ENCODE results near the gene AHSA1. TPM values are rescaled to one million over a fixed set of nuclear protein-coding genes. Genes with fewer than 3 reads are reported as not detected.

Gene AHSA1
- total RNA-seq, 1 donor from 2014 or later = 102 TPM

GRCh38 chr14:77473921-77474320 lies 16.0 kb downstream of the AHSA1 start:
- no peak for DNase-seq (ENCODE audit: low read depth, low spot score)

- DNase-seq (ENCODE audit: low read depth, low spot score) = no peak
Measured at GRCh38 chr14:77474479-77475177, 16.7 kb downstream of the AHSA1 start.

GRCh38 chr14:77475432-77476115 lies 17.7 kb downstream of the AHSA1 start:
- DNase-seq (ENCODE audit: low read depth, low spot score) = no peak

GRCh38 chr14:77478029-77478428 lies 20.1 kb downstream of the AHSA1 start:
- no peak for DNase-seq (ENCODE audit: low read depth, low spot score)

GRCh38 chr14:77478796-77479195 lies 20.9 kb downstream of the AHSA1 start:
- DNase-seq (ENCODE audit: low read depth, low spot score) = no peak

DNA sequence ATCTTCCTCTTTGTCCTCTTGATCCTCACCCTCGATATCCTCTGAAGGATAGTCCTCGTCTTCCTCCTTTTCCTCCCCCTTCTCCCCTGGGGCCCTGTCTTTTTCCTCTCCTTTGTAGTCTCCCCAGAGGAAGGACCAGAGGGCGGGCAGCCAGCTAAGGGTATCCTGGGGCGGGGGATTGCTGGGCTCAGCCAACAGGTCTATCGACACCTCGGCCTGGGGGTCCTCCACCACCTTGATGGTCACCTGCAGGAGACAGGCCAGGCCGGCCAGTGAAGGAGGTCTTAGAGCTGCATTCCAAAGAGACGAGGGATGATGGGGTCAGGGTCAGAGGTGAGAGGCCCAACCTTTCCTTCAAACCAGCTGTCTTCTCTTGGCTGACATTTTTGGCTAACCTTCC lies 24.5 kb downstream of the AHSA1 start:
- DNase-seq (ENCODE audit: low read depth, low spot score) = no peak

DNA sequence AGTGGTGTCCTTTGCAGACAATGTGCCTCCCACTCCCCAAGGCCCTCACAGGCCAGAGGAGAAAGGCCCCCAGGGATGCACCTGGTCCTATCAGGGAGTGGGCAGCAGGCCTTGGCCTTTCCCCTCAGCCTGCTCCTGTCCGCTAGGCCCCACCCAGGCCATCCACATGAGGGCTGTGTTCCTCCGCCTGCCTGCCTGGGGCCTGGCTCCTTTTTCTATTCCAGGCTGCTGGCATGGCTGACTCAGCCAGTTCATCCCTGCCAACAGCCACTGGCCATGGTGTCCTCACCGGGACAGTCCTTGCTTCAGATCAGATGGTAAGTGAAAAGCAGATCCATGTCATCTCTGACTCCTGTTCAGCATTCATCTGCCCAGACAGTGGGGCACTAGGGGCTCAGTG lies 27.4 kb downstream of the AHSA1 start:
- no peak for DNase-seq (ENCODE audit: low read depth, low spot score)

- DNase-seq (ENCODE audit: low read depth, low spot score) = no peak
Measured at GRCh38 chr14:77485901-77486678, 28.2 kb downstream of the AHSA1 start.

DNA sequence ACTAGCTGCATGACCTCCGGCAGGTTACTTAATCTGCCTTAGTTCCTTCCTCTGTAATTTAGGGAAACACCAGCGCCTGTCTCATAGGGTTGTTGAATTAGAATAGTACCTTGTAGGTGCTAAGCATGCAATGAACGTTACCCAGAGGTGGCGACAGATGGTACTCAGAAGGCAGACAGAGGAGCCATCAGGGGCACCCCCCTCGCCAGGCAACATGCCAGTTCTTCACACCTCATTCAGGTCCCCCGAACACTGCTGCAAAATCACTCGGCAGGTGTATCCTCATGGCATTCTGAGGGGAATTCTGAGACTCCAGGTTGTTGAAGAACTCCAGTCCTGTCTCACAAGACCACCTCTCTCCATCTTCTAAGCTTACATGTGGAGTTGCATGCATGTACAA lies 30.7 kb downstream of the AHSA1 start:
- DNase-seq (ENCODE audit: low read depth, low spot score) = no peak

GRCh38 chr14:77489041-77489440 lies 31.1 kb downstream of the AHSA1 start:
- DNase-seq (ENCODE audit: low read depth, low spot score) = no peak

- DNase-seq (ENCODE audit: low read depth, low spot score) = no peak
Measured at GRCh38 chr14:77490347-77490986, 32.6 kb downstream of the AHSA1 start.

DNA sequence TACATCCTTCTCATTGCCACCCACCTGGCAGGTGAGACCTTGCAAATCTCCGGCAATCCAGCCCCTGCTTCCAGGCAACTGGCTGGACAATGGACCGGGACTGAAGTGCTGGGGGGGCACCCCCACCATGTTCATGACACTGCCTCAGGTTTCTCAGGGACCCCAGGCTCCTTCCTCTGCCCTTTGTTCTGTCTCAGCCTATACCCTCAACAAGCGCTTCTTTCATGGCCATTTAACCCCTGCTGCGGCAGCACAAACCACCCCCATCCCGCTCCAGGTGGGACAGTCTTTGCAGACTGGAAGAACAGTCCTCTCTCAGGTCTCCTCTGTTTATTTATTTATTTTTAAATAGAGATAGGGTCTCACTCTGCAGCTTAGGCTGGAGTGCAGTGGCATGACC lies 33.2 kb downstream of the AHSA1 start:
- no peak for DNase-seq (ENCODE audit: low read depth, low spot score)

DNA sequence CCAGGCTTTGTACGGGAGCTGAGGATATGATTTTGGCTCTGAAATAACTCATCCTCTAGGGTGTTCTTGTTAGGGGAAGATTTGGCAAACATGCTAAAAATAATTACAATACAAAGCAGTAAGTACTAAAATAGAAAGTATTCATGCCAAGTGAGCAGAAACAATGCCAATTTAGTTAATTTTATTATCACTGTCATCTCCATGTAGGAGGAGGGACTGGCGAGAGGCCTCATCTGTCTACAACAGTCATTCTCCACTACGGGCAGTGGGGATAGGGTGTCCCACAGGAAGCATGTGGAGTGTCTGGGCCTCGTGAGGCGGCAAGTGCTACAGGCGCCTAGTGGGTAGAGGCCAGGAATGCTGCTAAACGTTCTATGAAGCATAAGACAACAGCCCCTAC lies 37.4 kb downstream of the AHSA1 start:
- DNase-seq (ENCODE audit: low read depth, low spot score) = no peak

DNA sequence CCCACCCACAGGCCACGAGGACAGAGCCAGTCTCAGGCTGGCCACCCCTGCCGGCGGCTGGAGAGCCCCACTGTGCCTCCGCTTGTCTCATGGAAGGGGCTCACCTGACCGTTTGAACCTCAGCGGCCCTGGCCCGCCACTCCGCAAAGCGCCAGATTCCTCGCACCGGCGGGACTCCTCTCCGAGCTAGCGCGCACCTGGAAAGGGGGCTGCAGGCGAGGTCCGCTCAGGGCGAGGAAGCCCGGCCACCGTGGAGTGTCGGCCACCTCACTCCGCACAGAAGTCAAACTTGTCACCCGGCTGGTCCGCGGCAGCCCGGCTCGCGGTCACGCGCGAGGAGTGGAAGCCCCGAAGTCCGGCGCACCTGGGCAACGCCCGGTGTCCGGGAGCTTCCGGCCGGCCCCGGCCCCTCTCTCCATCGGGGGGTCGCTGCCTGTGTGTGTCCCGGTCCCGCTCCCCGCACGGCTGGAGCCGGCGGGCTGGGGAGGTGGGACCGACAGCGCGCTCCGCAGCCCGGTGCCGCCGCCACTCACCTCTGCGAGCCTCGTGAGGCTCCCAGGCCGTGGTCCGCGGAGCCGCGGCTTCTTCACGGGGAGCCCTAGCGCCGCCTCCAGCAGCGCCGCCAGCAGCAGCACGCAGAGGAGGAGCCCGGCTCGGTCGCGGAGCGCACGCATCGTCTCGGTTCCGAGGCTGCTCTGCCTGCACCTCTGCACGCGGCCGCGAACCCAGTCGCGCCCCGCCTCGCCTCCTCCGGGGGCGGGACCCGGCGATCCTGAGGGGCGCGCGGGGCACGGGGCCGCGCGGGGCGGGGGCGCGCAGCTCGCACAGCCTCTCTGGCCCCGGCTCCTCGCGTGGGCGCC lies 40.5 kb downstream of the AHSA1 start, which contains the start of gene ISM2:
Gene ISM2 (minus strand): TSS at position 697 of the 860 bp plus-strand sequence. CDS start 23 bp downstream, at position 674.
- no peak for DNase-seq (ENCODE audit: low read depth, low spot score)

- DNase-seq (ENCODE audit: low read depth, low spot score) = no peak
Measured at GRCh38 chr14:77498984-77499527, 41.2 kb downstream of the AHSA1 start.

- DNase-seq (ENCODE audit: low read depth, low spot score) = no peak
Measured at GRCh38 chr14:77502109-77502782, 44.4 kb downstream of the AHSA1 start.

DNA sequence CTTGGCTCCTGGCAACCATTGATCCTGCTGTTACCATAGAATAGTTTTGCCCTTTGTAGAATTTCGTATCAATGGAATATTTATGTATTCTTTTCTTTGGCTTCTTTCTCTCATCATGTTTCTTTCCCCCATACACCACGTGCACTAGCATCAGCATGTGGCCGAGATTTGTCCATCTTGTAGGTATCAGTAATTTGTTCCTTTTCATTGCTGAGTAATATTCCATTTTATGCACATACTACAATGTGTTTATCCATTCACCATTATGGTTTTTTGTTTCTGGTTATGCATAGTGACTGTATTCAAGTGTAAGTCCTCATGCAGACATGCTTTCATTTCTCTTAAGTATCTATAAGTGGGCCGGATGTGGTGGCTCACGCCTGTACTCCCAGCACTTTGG lies 45.2 kb downstream of the AHSA1 start:
- no peak for DNase-seq (ENCODE audit: low read depth, low spot score)

DNA sequence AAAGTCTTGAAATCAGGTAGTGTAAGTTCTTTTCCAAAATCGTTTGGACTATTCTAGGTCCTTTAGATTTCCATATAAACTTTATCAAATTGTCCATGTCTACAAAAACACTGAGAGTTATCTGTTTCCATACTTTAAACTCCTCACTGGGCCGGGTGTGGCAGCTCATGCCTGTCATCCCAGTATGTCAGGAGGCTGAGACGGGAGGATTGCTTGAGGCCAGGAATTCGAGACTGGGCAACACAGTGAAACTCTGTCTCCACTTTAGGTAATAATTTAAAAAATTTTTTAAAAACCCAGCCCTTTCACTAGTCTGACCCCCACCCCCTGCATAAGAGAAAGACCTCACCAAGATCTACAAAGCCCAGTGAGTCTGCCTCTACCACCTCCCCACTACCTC lies 47.1 kb downstream of the AHSA1 start:
- DNase-seq (ENCODE audit: low read depth, low spot score) = no peak

GRCh38 chr14:77507762-77508161 lies 49.9 kb downstream of the AHSA1 start:
- DNase-seq (ENCODE audit: low read depth, low spot score) = no peak

- DNase-seq (ENCODE audit: low read depth, low spot score) = no peak
Measured at GRCh38 chr14:77508249-77508648, 50.4 kb downstream of the AHSA1 start.

Measured in pulmonary artery endothelial cell (primary cell).